ENCODE results near the gene KRT82.

Gene KRT82

GRCh38 chr12:52416795-52417194 lies 10.7 kb upstream of the KRT82 start:
- DNase-seq (ENCODE audit: low spot score), result no peak
- Histone ChIP-seq H3K9me3 (ENCODE audit: severe bottlenecking) (no peaks in the 10 kb centered on the region), H3K27me3 (ENCODE audit: insufficient read depth, poor library complexity, severe bottlenecking) (no peaks in the 10 kb centered on the region), H3K4me3 (ENCODE audit: severe bottlenecking) (no peak overlapping the region), H3K36me3 (ENCODE audit: low read depth) (no peaks in the 10 kb centered on the region), H3K4me1 (ENCODE audit: insufficient read depth, poor library complexity, severe bottlenecking) (peaks cover 7% of the 10 kb centered on the region), H3K27ac (ENCODE audit: poor library complexity, severe bottlenecking) (peak overlapping the region; percentile 41)
- TF ChIP-seq CTCF (IDR thresholded peaks at IDR 0.05; ENCODE audit: poor library complexity, severe bottlenecking), result no peak
- no peak for ATAC-seq (ENCODE audit: low read depth)

- H3K27ac ChIP-seq (ENCODE audit: poor library complexity, severe bottlenecking), result peak overlapping the region; percentile 41
- H3K27me3 ChIP-seq (ENCODE audit: insufficient read depth, poor library complexity, severe bottlenecking), result no peaks in the 10 kb centered on the region
- ATAC-seq (ENCODE audit: low read depth), result peak; percentile 74
- no peaks in the 10 kb centered on the region for H3K36me3 ChIP-seq (ENCODE audit: low read depth)
- no peak for DNase-seq (ENCODE audit: low spot score)
- peaks cover 7% of the 10 kb centered on the region for H3K4me1 ChIP-seq (ENCODE audit: insufficient read depth, poor library complexity, severe bottlenecking)
- H3K9me3 ChIP-seq (ENCODE audit: severe bottlenecking), result no peaks in the 10 kb centered on the region
- no peak overlapping the region for H3K4me3 ChIP-seq (ENCODE audit: severe bottlenecking)
- no peak for TF ChIP-seq CTCF (IDR thresholded peaks at IDR 0.05; ENCODE audit: poor library complexity, severe bottlenecking)
Observed at GRCh38 chr12:52415870-52416750, 10.0 kb upstream of the KRT82 start.

- Histone ChIP-seq H3K27me3 (ENCODE audit: insufficient read depth, poor library complexity, severe bottlenecking) (no peaks in the 10 kb centered on the region), H3K4me1 (ENCODE audit: insufficient read depth, poor library complexity, severe bottlenecking) (peaks cover 7% of the 10 kb centered on the region), H3K36me3 (ENCODE audit: low read depth) (no peaks in the 10 kb centered on the region), H3K4me3 (ENCODE audit: severe bottlenecking) (no peak overlapping the region), H3K27ac (ENCODE audit: poor library complexity, severe bottlenecking) (no peak overlapping the region), H3K9me3 (ENCODE audit: severe bottlenecking) (no peaks in the 10 kb centered on the region)
- ATAC-seq (ENCODE audit: low read depth), result no peak
- DNase-seq (ENCODE audit: low spot score), result no peak
- TF ChIP-seq CTCF (IDR thresholded peaks at IDR 0.05; ENCODE audit: poor library complexity, severe bottlenecking), result no peak
Observed at GRCh38 chr12:52414936-52415335, 8.8 kb upstream of the KRT82 start.

- TF ChIP-seq CTCF (IDR thresholded peaks at IDR 0.05; ENCODE audit: poor library complexity, severe bottlenecking), result no peak
- no peaks in the 10 kb centered on the region for H3K9me3 ChIP-seq (ENCODE audit: severe bottlenecking)
- H3K4me1 ChIP-seq (ENCODE audit: insufficient read depth, poor library complexity, severe bottlenecking), result peaks cover 7% of the 10 kb centered on the region
- no peaks in the 10 kb centered on the region for H3K36me3 ChIP-seq (ENCODE audit: low read depth)
- no peak overlapping the region for H3K4me3 ChIP-seq (ENCODE audit: severe bottlenecking)
- H3K27ac ChIP-seq (ENCODE audit: poor library complexity, severe bottlenecking), result no peak overlapping the region
- ATAC-seq (ENCODE audit: low read depth) (no peak), DNase-seq (ENCODE audit: low spot score) (no peak)
- H3K27me3 ChIP-seq (ENCODE audit: insufficient read depth, poor library complexity, severe bottlenecking), result no peaks in the 10 kb centered on the region
Observed at GRCh38 chr12:52413782-52414345, 7.7 kb upstream of the KRT82 start.

- Histone ChIP-seq H3K4me1 (ENCODE audit: insufficient read depth, poor library complexity, severe bottlenecking) (peaks cover 7% of the 10 kb centered on the region), H3K27me3 (ENCODE audit: insufficient read depth, poor library complexity, severe bottlenecking) (no peaks in the 10 kb centered on the region), H3K36me3 (ENCODE audit: low read depth) (no peaks in the 10 kb centered on the region), H3K4me3 (ENCODE audit: severe bottlenecking) (no peak overlapping the region), H3K27ac (ENCODE audit: poor library complexity, severe bottlenecking) (no peak overlapping the region), H3K9me3 (ENCODE audit: severe bottlenecking) (no peaks in the 10 kb centered on the region)
- no peak for TF ChIP-seq CTCF (IDR thresholded peaks at IDR 0.05; ENCODE audit: poor library complexity, severe bottlenecking)
- DNase-seq (ENCODE audit: low spot score), result no peak
- ATAC-seq (ENCODE audit: low read depth), result peak; percentile 46; the same call in 2 of the 3 replicates
Observed at GRCh38 chr12:52413202-52413601, 7.1 kb upstream of the KRT82 start.

All from RWPE2 (cell line).